Measurements from ENCODE around the gene ALKBH2.
A peak's percentile ranks its signal among the peaks of the same experiment; 100 is the strongest.

Gene ALKBH2

DNA sequence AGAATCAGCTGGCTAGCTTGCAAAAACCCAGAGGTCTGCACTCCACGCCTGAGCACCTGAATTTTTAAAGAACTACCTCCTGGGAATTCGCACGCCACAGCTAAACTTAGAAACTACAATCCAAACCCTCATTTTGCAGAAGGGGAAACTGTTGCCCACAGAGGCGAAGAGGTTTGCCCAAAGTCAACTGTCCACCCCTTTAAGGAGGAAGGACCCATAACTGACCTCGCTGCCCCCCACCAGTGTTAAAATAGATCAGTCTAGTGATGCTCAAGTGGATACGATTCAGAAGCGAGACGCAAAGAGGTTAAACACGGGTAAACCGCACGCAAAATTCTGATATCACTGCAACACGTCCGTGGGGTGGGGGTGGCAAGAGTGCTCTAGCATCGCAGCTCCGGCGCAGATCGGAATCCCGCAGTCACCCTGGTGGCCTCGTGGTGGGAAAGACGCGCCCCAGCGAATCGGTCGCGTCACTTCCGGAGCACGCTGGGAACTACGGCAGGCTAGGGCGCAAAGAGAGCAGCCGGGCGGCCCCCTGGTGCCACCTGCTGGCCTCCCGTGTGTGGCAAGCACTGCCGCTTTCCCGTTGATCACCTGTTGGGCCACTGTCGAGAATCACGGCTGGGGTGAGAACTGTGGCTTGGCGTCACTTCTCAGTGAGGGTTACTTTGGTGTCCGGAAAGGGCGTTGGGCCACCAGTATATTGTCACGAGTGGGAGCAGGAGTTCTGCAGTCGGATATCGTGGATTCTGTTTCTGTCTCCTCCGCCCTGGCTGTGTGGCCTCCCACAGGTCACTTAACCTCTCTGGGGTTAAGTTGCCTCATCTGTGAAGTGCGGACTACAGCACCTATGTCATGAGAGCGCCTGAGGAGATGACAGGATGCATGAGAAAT, at the start of gene ALKBH2:
ALKBH2 (minus strand) TSS at position 451 of the 897 bp plus-strand sequence. CDS start 686 bp downstream, outside the sequence.
- H3K36me3 Mint-ChIP-seq (ENCODE audit: low read depth), result peaks cover 23% of the 10 kb centered on the region
- H3K4me1 Mint-ChIP-seq (ENCODE audit: low read depth), result peaks cover 37% of the 10 kb centered on the region
- no peaks in the 10 kb centered on the region for H3K9me3 Mint-ChIP-seq
- no peaks in the 10 kb centered on the region for H3K27me3 Mint-ChIP-seq
- H3K4me3 Mint-ChIP-seq, result peak within 1 kb of the TSS; percentile 87
- peak within 1 kb of the TSS; percentile 89 for H3K27ac Mint-ChIP-seq

DNA sequence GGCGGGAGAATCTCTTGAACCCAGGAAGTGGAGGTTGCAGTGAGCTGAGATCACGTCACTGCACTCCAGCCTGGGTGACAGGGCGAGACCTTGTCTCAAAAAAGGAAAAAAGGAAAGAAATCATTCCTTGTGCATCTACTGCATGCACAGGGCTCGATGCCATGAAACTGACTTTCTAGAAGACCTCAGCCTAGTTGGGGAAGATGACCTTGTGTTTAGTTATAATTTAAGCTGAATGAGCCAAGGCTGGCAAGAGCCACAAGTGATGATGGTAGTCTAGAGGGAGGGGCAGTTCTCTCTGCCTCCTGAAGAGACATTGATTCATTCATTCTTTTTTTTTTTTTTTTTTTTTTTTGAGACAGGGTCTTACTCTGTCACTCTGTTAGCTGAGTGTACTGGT, 47.3 kb upstream of the ALKBH2 start:
- Mint-ChIP-seq H3K4me1 (ENCODE audit: low read depth) (peaks cover 3% of the 10 kb centered on the region), H3K36me3 (ENCODE audit: low read depth) (no peaks in the 10 kb centered on the region)

DNA sequence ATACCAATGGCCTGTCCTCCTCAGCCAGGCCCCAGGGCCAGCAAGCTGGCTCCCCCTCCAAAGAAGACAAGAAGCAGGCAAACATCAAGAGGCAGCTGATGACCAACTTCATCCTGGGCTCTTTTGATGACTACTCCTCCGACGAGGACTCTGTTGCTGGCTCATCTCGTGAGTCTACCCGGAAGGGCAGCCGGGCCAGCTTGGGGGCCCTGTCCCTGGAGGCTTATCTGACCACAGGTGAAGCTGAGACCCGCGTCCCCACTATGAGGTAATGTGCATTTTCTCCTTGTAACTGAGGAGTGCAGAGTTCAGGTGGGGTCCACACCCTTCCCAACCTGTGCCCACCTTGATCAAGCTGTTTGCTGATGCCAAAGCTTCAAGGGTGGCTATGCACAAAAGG, 46.5 kb upstream of the ALKBH2 start:
- no peaks in the 10 kb centered on the region for H3K27me3 Mint-ChIP-seq
- no peaks in the 10 kb centered on the region for H3K36me3 Mint-ChIP-seq (ENCODE audit: low read depth)
- no peak overlapping the region for H3K27ac Mint-ChIP-seq
- peaks cover 3% of the 10 kb centered on the region for H3K4me1 Mint-ChIP-seq (ENCODE audit: low read depth)
- peaks cover 4% of the 10 kb centered on the region for H3K9me3 Mint-ChIP-seq
- H3K4me3 Mint-ChIP-seq, result no peak overlapping the region

More for the DNA sequence above, 47.3 kb upstream of the ALKBH2 start:
- no peak overlapping the region for H3K4me3 Mint-ChIP-seq
- no peaks in the 10 kb centered on the region for H3K27me3 Mint-ChIP-seq
- peaks cover 4% of the 10 kb centered on the region for H3K9me3 Mint-ChIP-seq
- H3K27ac Mint-ChIP-seq, result no peak overlapping the region

DNA sequence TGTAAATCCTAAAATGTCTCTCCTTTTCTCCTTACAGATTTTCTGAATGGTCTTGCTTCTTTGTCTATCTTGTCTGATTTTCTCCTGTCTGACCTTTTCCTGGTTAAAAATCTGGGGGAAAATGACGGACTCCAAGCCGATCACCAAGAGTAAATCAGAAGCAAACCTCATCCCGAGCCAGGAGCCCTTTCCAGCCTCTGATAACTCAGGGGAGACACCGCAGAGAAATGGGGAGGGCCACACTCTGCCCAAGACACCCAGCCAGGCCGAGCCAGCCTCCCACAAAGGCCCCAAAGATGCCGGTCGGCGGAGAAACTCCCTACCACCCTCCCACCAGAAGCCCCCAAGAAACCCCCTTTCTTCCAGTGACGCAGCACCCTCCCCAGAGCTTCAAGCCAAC, 46.1 kb upstream of the ALKBH2 start:
- Mint-ChIP-seq H3K27me3 (no peaks in the 10 kb centered on the region), H3K27ac (no peak overlapping the region), H3K9me3 (peaks cover 4% of the 10 kb centered on the region), H3K4me1 (ENCODE audit: low read depth) (peaks cover 3% of the 10 kb centered on the region), H3K36me3 (ENCODE audit: low read depth) (no peaks in the 10 kb centered on the region), H3K4me3 (no peak overlapping the region)

DNA sequence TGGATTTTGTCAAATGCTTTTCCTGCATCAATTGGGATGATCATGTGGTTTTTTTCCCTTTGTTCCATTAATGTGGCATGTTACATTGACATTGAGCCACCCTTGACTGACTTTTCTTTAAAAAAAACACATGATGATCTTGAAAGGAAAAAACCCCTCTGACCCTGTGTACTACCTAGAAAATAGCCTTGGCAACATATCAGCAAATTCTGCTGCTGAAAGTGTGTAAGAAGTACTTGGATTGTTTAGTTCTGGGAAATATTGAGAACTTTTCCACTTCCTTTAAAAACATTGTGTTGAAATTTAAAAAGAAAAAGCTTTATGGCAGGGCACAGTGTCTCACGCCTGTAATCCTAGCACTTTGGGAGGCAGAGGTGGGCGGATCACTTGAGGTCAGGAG, 43.8 kb upstream of the ALKBH2 start:
- no peaks in the 10 kb centered on the region for H3K4me1 Mint-ChIP-seq (ENCODE audit: low read depth)
- no peak overlapping the region for H3K27ac Mint-ChIP-seq
- H3K27me3 Mint-ChIP-seq, result no peaks in the 10 kb centered on the region
- H3K4me3 Mint-ChIP-seq, result no peak overlapping the region
- H3K9me3 Mint-ChIP-seq, result peaks cover 4% of the 10 kb centered on the region
- H3K36me3 Mint-ChIP-seq (ENCODE audit: low read depth), result no peaks in the 10 kb centered on the region

DNA sequence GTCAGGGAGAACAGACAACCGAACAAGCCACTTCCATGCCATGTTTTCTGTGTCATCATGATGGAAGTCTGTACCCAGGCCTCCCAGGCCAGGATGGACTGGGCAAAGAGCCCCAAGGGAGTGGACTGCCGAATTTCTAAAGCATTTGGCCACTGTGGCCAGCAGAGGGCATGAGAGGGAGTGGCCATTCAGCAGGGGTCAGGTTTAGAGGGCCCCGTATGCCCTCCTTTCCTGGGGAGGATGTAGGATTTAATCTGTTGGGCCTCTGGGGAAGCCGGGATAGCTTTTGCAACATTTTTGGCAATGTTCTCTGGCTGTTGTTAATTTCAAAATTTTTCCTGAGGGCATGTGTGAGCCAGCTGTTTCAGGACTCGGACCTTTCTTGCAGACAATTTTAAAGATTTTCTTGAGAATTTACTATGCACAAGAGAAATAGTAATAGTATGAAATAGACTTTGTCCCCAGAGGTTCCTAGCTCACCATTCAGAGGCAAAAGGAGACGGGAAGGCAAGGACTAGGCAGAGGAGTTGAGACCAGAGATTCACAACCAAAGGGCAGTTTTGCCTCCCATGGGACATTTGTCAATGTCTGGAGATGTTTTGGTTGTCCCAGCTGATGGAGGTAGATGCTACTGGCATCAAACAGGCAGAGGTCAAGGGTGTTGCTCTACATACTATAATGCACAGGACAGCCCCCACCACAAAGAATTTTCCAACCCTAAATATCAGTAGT, 41.1 kb upstream of the ALKBH2 start:
- Mint-ChIP-seq H3K4me1 (ENCODE audit: low read depth) (no peaks in the 10 kb centered on the region), H3K27ac (no peak overlapping the region), H3K36me3 (ENCODE audit: low read depth) (no peaks in the 10 kb centered on the region), H3K27me3 (no peaks in the 10 kb centered on the region), H3K4me3 (no peak overlapping the region), H3K9me3 (peaks cover 4% of the 10 kb centered on the region)

DNA sequence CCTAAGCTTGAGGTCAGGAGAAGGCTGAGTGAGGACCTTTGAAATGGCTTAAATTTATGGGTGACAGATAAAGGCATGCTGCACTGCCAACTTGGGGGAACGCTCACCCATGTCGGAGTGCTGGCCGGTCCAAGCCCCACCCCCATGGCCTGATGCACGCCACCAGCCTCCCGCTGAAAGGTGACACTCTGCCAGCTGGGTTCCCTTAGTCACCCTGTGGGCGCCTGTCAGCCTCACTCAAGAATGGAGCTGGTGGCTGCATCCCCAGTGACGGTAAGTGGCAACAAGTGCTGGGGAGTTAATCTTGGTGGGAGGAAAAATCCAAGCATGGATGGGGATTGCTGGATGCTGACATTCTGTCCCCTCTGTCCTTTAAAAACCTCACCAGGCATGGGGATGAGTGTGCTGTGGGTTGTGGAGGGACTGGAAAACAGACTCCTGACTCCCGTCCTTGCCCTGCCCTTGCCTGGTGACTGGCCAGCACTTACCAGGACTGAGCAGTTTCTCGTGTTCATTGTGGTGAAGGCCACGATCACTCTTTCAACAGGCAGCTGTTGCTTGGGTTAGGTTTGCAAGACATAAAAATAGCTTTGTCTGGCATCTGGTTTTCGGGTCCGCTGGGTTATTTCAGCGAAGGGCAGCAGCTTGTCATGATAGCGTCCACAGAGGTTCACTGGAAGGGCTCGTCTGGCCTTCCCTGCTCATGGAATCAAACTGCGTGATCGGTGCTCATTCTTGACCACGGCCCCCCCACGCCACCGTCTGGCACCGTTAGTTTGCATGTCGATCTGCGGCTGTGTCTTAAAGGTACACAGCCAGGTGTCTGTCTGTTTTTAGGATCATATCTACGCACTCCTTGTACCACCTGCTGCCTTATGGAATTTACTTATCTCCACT, 38.1 kb upstream of the ALKBH2 start:
- no peak overlapping the region for H3K27ac Mint-ChIP-seq
- H3K4me3 Mint-ChIP-seq, result no peak overlapping the region
- H3K36me3 Mint-ChIP-seq (ENCODE audit: low read depth), result no peaks in the 10 kb centered on the region
- no peaks in the 10 kb centered on the region for H3K9me3 Mint-ChIP-seq
- no peaks in the 10 kb centered on the region for H3K4me1 Mint-ChIP-seq (ENCODE audit: low read depth)
- no peaks in the 10 kb centered on the region for H3K27me3 Mint-ChIP-seq

DNA sequence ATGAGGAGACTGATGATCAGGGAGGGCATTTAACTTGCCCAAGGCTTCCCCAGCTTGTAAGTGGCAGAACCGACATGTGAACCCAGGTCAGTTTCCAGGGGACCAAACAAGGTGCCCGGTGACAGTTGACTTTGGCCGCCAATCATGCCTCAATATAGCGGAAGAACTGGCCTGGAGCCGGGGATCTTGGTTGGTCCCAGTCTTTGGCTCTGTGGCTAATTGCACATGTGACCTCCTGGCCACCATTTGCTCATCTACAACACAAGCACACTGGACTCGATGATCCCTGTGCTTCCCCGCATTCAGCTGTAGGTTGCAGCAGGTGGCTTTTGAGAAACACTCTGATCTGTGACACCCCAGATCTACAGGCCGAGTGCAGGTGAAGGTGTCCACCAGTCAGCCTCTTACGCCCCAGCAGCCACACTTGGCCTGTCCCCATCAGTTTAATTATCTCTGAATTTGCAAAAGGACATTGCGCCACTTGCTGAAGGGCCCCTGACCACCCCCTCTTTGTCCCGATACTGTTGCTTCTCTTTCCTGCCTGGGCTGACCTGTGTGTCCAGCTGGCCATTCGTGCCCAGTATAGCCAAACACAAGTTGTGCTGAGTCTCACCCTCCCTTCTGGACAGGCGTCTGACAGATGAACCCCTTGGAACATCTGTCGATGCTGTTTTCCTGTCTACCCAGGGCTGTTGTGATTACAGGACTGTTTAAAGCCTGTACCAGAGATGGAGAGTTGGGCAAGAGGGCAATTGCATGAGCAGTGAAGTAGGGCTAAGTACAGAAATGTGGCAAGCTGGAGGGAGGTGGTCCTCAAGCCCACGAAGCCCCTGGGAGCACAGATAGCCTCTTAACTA, 37.3 kb upstream of the ALKBH2 start:
- Mint-ChIP-seq H3K27ac (no peak overlapping the region), H3K9me3 (no peaks in the 10 kb centered on the region), H3K36me3 (ENCODE audit: low read depth) (no peaks in the 10 kb centered on the region), H3K27me3 (no peaks in the 10 kb centered on the region), H3K4me1 (ENCODE audit: low read depth) (no peaks in the 10 kb centered on the region), H3K4me3 (no peak overlapping the region)

DNA sequence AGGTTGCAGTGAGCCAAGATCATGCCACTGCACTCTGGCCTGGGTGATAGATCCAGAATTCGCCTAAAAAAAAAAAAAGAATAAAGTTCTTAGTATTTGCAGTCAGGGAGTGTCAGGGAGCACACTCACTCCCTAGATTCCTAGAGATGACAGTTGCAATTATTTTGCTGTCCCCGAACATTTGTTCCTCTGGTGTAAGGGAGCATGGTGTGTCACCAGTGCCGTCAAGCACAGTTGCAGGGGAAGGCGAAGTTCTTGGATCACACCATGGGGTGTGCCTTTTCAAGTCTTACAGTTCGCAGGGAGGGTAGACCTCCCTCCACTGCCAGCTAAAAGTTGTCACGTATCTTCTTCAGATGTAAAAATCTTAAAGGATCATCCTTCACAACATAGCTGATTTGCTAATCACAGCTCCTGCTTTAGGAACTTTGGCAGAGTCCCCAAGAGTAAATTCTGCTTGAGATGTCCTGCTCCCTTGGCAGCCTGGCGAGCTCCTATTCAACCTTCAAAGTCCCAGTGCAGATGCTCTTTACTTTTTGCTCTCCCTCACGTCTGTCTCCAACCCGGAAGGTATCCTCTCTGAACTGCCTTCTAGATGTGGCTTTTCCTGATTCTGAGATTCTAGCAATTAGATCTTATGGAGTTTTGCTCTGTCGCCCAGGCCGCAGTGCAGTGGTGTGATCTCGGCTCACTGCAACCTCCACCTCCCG, 34.4 kb upstream of the ALKBH2 start:
- Mint-ChIP-seq H3K4me1 (ENCODE audit: low read depth) (no peaks in the 10 kb centered on the region), H3K9me3 (no peaks in the 10 kb centered on the region)

DNA sequence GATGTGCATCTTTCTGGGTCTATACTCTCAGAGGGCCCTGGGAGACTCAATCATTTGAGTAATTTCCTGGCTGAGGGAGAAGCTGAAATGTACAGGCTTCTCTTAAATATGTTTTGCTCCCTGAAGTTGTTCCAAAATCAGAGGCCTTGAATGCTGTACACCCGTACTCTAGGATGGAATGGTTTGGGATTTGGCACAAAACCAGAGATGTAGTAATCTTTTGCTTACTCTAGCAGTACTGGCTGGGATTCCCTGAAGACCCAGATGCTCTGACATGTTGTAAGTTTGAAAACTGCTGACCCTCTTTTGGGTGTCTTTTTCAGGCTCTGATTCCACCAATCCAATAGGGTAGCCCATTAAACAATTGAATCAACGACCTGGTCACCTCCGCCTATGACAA, 33.5 kb upstream of the ALKBH2 start:
- H3K9me3 Mint-ChIP-seq, result no peaks in the 10 kb centered on the region
- no peak overlapping the region for H3K4me3 Mint-ChIP-seq
- H3K27me3 Mint-ChIP-seq, result no peaks in the 10 kb centered on the region
- no peaks in the 10 kb centered on the region for H3K36me3 Mint-ChIP-seq (ENCODE audit: low read depth)
- H3K27ac Mint-ChIP-seq, result no peak overlapping the region
- no peaks in the 10 kb centered on the region for H3K4me1 Mint-ChIP-seq (ENCODE audit: low read depth)

More for the DNA sequence above, 34.4 kb upstream of the ALKBH2 start:
- no peak overlapping the region for H3K27ac Mint-ChIP-seq
- H3K27me3 Mint-ChIP-seq, result no peaks in the 10 kb centered on the region
- H3K4me3 Mint-ChIP-seq, result no peak overlapping the region
- no peaks in the 10 kb centered on the region for H3K36me3 Mint-ChIP-seq (ENCODE audit: low read depth)

DNA sequence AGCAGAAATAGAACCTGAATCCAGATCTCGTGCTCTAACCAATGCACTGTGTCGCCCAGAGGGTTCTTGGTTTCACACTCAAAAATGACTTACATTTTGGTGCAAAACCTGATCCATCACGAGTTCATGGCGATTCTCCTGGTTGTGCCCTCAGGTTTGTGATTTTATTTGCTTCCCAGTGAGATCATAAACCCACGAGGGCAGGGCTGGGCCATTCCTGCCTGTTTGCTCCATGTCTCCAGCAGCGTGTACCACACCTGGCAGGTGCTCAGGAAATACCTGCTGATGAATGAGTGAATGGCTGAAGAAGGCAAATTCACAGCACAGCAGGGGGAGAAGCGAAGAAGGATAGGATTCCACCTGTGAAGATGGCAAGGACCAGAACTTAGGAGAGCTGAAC, 32.5 kb upstream of the ALKBH2 start:
- no peaks in the 10 kb centered on the region for H3K27me3 Mint-ChIP-seq
- H3K36me3 Mint-ChIP-seq (ENCODE audit: low read depth), result no peaks in the 10 kb centered on the region
- H3K27ac Mint-ChIP-seq, result no peak overlapping the region
- no peaks in the 10 kb centered on the region for H3K9me3 Mint-ChIP-seq
- H3K4me1 Mint-ChIP-seq (ENCODE audit: low read depth), result no peaks in the 10 kb centered on the region
- H3K4me3 Mint-ChIP-seq, result no peak overlapping the region

DNA sequence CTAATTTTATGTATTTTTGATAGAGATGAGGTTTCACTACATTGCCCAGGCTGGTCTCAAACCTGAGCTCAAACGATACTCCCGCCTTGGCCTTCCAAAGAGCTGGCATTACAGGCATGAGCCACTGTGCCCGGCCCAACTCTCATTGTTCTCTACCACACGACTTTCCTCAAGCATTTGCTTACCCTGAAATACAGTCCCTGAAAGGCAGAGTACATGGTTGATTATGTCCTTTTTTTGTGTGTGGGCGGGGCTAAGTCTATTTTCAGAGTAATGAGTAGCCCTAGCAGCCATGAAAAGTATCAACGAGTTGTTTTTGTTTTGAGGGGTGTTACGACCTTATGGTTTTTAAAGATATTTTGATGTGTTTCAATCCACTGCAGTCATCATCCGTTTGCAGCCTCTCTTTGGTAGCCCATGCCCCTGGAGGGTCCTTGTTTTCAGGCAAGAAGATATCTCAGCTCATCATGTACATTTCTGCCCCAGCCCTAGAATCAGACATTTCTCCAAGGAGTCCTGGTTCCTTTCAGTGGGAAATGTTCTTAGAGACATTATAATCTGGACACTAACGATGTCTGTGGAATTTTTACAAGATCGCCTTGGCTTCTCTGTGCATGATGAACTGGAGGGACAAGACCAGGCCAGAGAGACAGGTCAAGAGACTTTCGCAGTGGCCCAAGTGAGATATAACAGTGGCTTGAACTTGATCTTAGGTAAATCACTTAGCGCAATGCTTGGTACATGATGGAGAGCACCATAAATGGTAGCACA, 31.8 kb upstream of the ALKBH2 start:
- no peak overlapping the region for H3K4me3 Mint-ChIP-seq
- no peaks in the 10 kb centered on the region for H3K9me3 Mint-ChIP-seq
- H3K27ac Mint-ChIP-seq, result no peak overlapping the region
- no peaks in the 10 kb centered on the region for H3K4me1 Mint-ChIP-seq (ENCODE audit: low read depth)
- no peaks in the 10 kb centered on the region for H3K27me3 Mint-ChIP-seq
- no peaks in the 10 kb centered on the region for H3K36me3 Mint-ChIP-seq (ENCODE audit: low read depth)

DNA sequence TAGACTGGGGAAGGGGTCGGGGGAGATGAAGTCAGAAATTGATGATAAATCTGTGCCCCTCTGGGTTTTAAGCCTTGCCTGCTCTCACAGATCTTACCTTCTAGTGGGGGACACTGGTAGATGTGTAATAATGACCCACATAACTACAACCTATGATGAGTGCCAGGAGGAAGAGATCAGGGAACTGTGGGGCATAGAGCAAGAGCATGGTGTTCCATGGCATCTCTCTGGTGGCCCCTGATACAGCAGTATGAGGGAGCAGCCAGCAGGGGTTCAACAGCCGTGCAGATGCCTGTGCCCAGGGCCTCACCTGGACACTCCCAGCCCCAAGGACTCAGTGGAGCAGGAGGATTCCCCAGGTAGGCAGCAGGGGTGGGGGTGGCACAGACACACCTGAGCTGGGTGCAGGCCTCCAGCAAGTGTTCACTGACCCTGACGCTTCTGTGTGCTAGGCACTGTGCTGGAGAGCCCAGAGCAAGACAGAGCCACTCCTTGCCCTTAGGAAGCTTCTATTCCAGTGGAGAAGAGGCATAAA, 28.1 kb upstream of the ALKBH2 start:
- Mint-ChIP-seq H3K9me3 (no peaks in the 10 kb centered on the region), H3K27ac (no peak overlapping the region), H3K36me3 (ENCODE audit: low read depth) (no peaks in the 10 kb centered on the region), H3K4me3 (no peak overlapping the region), H3K4me1 (ENCODE audit: low read depth) (no peaks in the 10 kb centered on the region), H3K27me3 (no peaks in the 10 kb centered on the region)
